NB4 (cell line): ENCODE data around the gene FMO3.

Source experiments
- CTCF ChIP-seq: IDR thresholded peaks from one replicate; pipeline ENCODE4 v1.5.1; 2012; ENCODE audit warnings: low read depth, low read length
- MYC ChIP-seq: IDR thresholded peaks from 2 replicates; pipeline ENCODE4 v1.6.1; 2011; ENCODE audit warnings: low read depth, low read length
- POLR2A ChIP-seq: IDR thresholded peaks from 2 replicates; pipeline ENCODE4 v1.6.1; 2011; ENCODE audit warnings: mild to moderate bottlenecking; ENCODE audit not compliant: insufficient read length; ENCODE audit errors: extremely low read depth

GRCh38 chr1:171090604-171091003 is at the start of gene FMO3:
- TF ChIP-seq POLR2A = no peak
- no peak for TF ChIP-seq CTCF
- no peak for TF ChIP-seq MYC
